ENCODE data around the gene PAQR9. TPM values are rescaled to one million over a fixed set of nuclear protein-coding genes. Genes with fewer than 3 reads are reported as not detected.

Gene PAQR9
- not detected in 2 replicates for total RNA-seq

GRCh38 chr3:142963516-142964448 is at the start of gene PAQR9:
Gene PAQR9 (minus strand): TSS chr3:142963674. CDS start chr3:142963336, 338 bp downstream.

GRCh38 chr3:143001369-143002082 is 38.1 kb upstream of the PAQR9 start, which contains the start of gene U2SURP:
Gene U2SURP (plus strand): TSS chr3:143001570. CDS start chr3:143001629, 59 bp downstream.

Other genes starting within 250 kb of the PAQR9 start
- 5.4 and 7.3 TPM in 2 replicates for gene TRPC1, start 239.6 kb downstream of the PAQR9 start, total RNA-seq
- gene PCOLCE2, start 74.6 kb downstream of the PAQR9 start, total RNA-seq, result 38.1 and 44.8 TPM in 2 replicates
- 19.0 and 26.9 TPM in 2 replicates for gene U2SURP, start 37.9 kb upstream of the PAQR9 start, total RNA-seq
- 61.7 and 74.7 TPM in 2 replicates for gene CHST2, start 156.1 kb upstream of the PAQR9 start, total RNA-seq